Measurements from ENCODE around the gene SCAF1.

Gene SCAF1

GRCh38 chr19:49641688-49642491 is at the start of gene SCAF1:
Gene SCAF1 (plus strand): TSS chr19:49642209. CDS start chr19:49645027, 2,818 bp downstream.
- peak; percentile 93 to 100 (median 99) for DNase-seq

- peak in 5 of 51 donors; percentile 16 to 57 (median 23) for DNase-seq
Observed at GRCh38 chr19:49592486-49593232, 49.4 kb upstream of the SCAF1 start.

GRCh38 chr19:49593233-49594113 is 48.5 kb upstream of the SCAF1 start:
- peak; percentile 44 to 95 (median 89) for DNase-seq

- DNase-seq: no peak
Observed at GRCh38 chr19:49594157-49594992, 47.6 kb upstream of the SCAF1 start.

- DNase-seq: no peak
Observed at GRCh38 chr19:49594993-49595818, 46.8 kb upstream of the SCAF1 start.

GRCh38 chr19:49595819-49596404 is 46.1 kb upstream of the SCAF1 start:
- no peak for DNase-seq

GRCh38 chr19:49596407-49596806 is 45.6 kb upstream of the SCAF1 start:
- DNase-seq: no peak

- DNase-seq: no peak
Observed at GRCh38 chr19:49596954-49597702, 44.9 kb upstream of the SCAF1 start.

GRCh38 chr19:49597703-49597974 is 44.4 kb upstream of the SCAF1 start:
- no peak for DNase-seq

- DNase-seq: no peak
Observed at GRCh38 chr19:49599378-49600295, 42.4 kb upstream of the SCAF1 start.

- no peak for DNase-seq
Observed at GRCh38 chr19:49601482-49602038, 40.4 kb upstream of the SCAF1 start.

GRCh38 chr19:49602806-49603205 is 39.2 kb upstream of the SCAF1 start:
- DNase-seq: no peak

- DNase-seq: no peak
Observed at GRCh38 chr19:49605605-49606004, 36.4 kb upstream of the SCAF1 start.

GRCh38 chr19:49609499-49610092 is 32.4 kb upstream of the SCAF1 start:
- no peak for DNase-seq

- DNase-seq: no peak
Observed at GRCh38 chr19:49613374-49613773, 28.6 kb upstream of the SCAF1 start.

GRCh38 chr19:49614096-49614833 is 27.7 kb upstream of the SCAF1 start:
- DNase-seq: no peak

Measured in hypothalamus (tissue), 51 donors.